Measurements from ENCODE around the gene ADRM1. TPM values are rescaled to one million over a fixed set of nuclear protein-coding genes. Genes with fewer than 3 reads are reported as not detected.

Gene ADRM1
- total RNA-seq, 5 donors from 2014 or later (not counting 1 experiment from before 2014, with no cell fraction given), result 44.7 to 80.3 (median 72.9) TPM

DNA sequence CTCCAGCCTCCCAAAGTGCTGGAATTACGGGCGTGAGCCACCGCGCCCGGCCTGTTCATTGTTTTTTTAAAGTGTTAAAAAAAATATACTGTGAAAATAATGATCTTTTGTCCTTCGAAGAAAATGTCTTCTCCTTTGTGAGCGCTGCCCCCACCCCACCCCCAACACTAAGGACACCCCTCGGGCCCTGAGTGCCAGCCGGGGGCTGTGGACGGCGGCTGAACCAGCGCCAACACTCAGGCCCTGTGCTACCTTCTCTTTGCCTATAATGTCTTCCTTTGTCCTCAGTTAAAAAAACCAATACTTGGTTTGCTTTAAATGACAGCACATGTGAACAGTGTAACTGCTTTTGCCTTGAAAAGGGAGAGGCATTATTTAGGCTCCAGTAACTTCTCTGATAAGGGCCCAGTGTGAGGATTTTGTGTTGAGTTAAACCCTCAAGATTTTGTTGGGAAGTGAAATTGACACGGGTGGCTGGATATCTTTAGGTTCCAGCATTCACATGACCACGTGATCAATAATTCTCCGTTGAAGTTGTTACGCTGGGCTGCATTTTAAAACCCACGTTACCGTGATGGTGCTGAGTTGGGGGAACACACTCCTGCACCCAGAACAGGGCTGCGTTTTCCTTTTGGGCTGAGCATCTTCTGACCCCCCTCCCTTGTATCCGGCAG is 9.5 kb upstream of the ADRM1 start:
- Histone ChIP-seq H3K27me3 (replicated peaks in 1 of 2; ENCODE audit: control insufficient read depth in 2 of 2, extremely low read depth in 1 of 2, insufficient read depth in 2 of 2, low read length in 1 of 2) (no peaks in the 10 kb centered on the region), H3K9me3 (no peaks in the 10 kb centered on the region), H3K36me3 (ENCODE audit: control insufficient read depth in 2 of 2, extremely low read depth in 1 of 2, insufficient read depth in 1 of 2, low read length in 1 of 2) (peaks cover 13 to 35% of the 10 kb centered on the region in 2 donors), H3K27ac (ENCODE audit: low read length) (no peak overlapping the region), H3K4me3 (ENCODE audit: control insufficient read depth in 1 of 2, extremely low read depth in 1 of 2, low read length in 1 of 2) (no peak overlapping the region), H3K4me1 (ENCODE audit: control insufficient read depth in 1 of 2, extremely low read depth in 1 of 2, insufficient read depth in 2 of 2, low read length in 2 of 2) (peaks cover 0 to 22% of the 10 kb centered on the region in 2 experiments)
- Mint-ChIP-seq H3K4me3 (no peak overlapping the region), H3K4me1 (peaks cover 0 to 14% (median 6%) of the 10 kb centered on the region in 3 donors), H3K9me3 (no peaks in the 10 kb centered on the region), H3K27ac (peak overlapping the region in 1 of 2 donors; percentile 52), H3K36me3 (peaks cover 30% of the 10 kb centered on the region), H3K27me3 (no peaks in the 10 kb centered on the region)
- 90% methylated on average over 2 of the region's 20 CpGs for WGBS (ENCODE audit: insufficient coverage)
- ATAC-seq (replicated peaks in 1 of 4) (no peak), DNase-seq (no peak)
- POLR2A ChIA-PET, result interaction anchor here in 1 of 2 donors (0.7 kb wide), 1 partner anchor 549 kb away, joined by 6 read pairs; no protein-coding TSS in a partner anchor
- CTCF ChIA-PET, result no interaction called here

DNA sequence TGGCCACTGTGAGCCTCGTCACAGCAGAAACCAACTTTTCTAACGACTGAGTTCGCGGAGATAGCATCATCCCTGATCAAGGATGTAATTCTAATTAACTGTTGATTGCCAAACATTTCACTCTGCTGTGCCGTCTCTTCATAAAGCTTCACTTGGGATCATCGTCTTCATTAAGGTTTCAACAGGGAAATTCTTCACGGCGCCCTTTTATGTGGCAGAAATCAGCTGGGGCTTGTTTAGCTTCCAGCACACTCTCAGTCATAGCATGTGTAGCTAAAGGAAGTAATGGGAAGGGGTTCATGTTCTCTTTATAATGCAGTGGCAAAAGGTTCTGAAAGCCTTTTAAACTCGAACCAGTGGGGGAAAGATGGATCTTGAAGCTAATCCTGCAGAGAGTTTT is 8.9 kb upstream of the ADRM1 start:
- ChIA-PET POLR2A (no interaction called here), CTCF (no interaction called here)
- WGBS (ENCODE audit: insufficient coverage), result 100% methylated on average over 4 of the region's 9 CpGs
- H3K4me1 ChIP-seq (ENCODE audit: control insufficient read depth in 1 of 2, extremely low read depth in 1 of 2, insufficient read depth in 2 of 2, low read length in 2 of 2), result peaks cover 0 to 22% of the 10 kb centered on the region in 2 experiments
- no peak overlapping the region for H3K27ac ChIP-seq (ENCODE audit: low read length)
- ATAC-seq (replicated peaks in 1 of 4), result no peak
- H3K36me3 ChIP-seq (ENCODE audit: control insufficient read depth in 2 of 2, extremely low read depth in 1 of 2, insufficient read depth in 1 of 2, low read length in 1 of 2), result peaks cover 13 to 35% of the 10 kb centered on the region in 2 donors
- no peaks in the 10 kb centered on the region for H3K27me3 ChIP-seq (replicated peaks in 1 of 2; ENCODE audit: control insufficient read depth in 2 of 2, extremely low read depth in 1 of 2, insufficient read depth in 2 of 2, low read length in 1 of 2)
- Mint-ChIP-seq H3K27ac (no peak overlapping the region), H3K9me3 (no peaks in the 10 kb centered on the region), H3K27me3 (no peaks in the 10 kb centered on the region), H3K36me3 (peaks cover 26% of the 10 kb centered on the region), H3K4me3 (no peak overlapping the region), H3K4me1 (peaks cover 0 to 14% (median 6%) of the 10 kb centered on the region in 3 donors)
- H3K9me3 ChIP-seq, result no peaks in the 10 kb centered on the region
- no peak overlapping the region for H3K4me3 ChIP-seq (ENCODE audit: control insufficient read depth in 1 of 2, extremely low read depth in 1 of 2, low read length in 1 of 2)
- no peak for DNase-seq

DNA sequence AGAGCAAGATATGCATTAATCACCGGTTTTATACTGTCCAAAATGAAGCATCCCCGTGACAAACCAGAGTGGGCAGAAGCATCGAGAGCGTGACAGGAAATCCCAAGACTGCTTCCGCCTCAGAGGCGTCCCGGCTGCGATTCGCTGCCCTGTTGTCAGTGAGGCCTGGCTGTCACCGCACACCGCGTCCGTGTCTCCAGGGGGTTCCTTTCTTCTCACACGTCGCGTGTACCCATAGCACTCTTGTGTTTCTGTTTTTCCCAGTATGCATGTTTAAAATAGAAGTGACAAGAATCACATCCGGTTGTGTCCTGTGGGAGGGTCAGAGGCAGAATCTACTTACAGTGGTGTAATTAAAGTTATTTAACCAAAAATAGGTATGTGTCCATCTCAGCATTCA is 8.3 kb upstream of the ADRM1 start:
- 94% methylated on average over 13 of the region's 17 CpGs for WGBS (ENCODE audit: insufficient coverage)
- no peak for ATAC-seq (replicated peaks in 1 of 4)
- DNase-seq, result no peak
- Mint-ChIP-seq H3K4me1 (peaks cover 0 to 14% (median 6%) of the 10 kb centered on the region in 3 donors), H3K27ac (no peak overlapping the region), H3K9me3 (no peaks in the 10 kb centered on the region), H3K36me3 (peaks cover 26% of the 10 kb centered on the region), H3K4me3 (no peak overlapping the region), H3K27me3 (no peaks in the 10 kb centered on the region)
- no peaks in the 10 kb centered on the region for H3K9me3 ChIP-seq
- H3K4me1 ChIP-seq (ENCODE audit: control insufficient read depth in 1 of 2, extremely low read depth in 1 of 2, insufficient read depth in 2 of 2, low read length in 2 of 2), result peaks cover 0 to 22% of the 10 kb centered on the region in 2 experiments
- CTCF ChIA-PET, result no interaction called here
- H3K36me3 ChIP-seq (ENCODE audit: control insufficient read depth in 2 of 2, extremely low read depth in 1 of 2, insufficient read depth in 1 of 2, low read length in 1 of 2), result peaks cover 8 to 35% of the 10 kb centered on the region in 2 donors
- POLR2A ChIA-PET, result no interaction called here
- no peaks in the 10 kb centered on the region for H3K27me3 ChIP-seq (replicated peaks in 1 of 2; ENCODE audit: control insufficient read depth in 2 of 2, extremely low read depth in 1 of 2, insufficient read depth in 2 of 2, low read length in 1 of 2)
- no peak overlapping the region for H3K27ac ChIP-seq (ENCODE audit: low read length)
- H3K4me3 ChIP-seq (ENCODE audit: control insufficient read depth in 1 of 2, extremely low read depth in 1 of 2, low read length in 1 of 2), result no peak overlapping the region

DNA sequence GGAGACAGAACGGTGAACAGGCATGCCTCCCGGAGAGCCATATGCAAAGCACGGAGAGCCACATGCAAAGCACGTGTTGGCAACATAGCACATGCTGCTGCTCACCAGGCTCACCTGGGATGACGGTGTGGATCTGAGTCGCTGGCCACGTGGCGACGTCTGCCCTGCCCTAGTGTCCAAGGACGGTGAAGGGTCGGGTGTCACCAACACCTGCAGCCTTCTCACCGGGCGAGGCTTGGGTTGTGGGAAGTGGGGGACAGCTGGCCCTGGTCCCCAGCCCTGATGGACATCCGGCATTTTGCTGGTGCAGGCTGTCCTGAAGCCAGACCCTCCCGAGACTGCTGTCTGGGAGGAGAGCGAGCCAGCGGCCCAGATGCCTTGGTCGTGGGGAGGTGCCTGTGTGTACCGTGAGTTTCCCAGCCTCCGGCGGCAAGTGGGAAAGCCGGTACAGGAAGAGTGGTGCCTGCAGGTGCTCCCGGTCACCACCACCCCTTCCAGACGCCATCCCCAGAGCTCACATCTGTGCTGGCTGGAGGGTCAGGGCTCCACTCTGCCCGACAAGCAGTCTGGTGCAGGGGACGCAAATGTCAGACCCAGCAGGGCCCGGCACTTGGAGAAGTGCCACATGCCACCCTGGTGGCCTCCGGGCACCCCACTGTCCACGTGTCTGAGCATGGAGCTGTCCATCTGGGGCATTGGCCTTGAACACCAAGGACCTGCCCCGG is 5.9 kb upstream of the ADRM1 start:
- peaks cover 19% of the 10 kb centered on the region for H3K36me3 Mint-ChIP-seq
- H3K27ac Mint-ChIP-seq, result no peak overlapping the region
- no peaks in the 10 kb centered on the region for H3K9me3 Mint-ChIP-seq
- peaks cover 0 to 24% of the 10 kb centered on the region in 2 donors for H3K36me3 ChIP-seq (ENCODE audit: control insufficient read depth in 2 of 2, extremely low read depth in 1 of 2, insufficient read depth in 1 of 2, low read length in 1 of 2)
- POLR2A ChIA-PET, result no interaction called here
- CTCF ChIA-PET, result no interaction called here
- WGBS (ENCODE audit: insufficient coverage), result 94% methylated on average over 27 of the region's 30 CpGs
- H3K4me1 ChIP-seq (ENCODE audit: control insufficient read depth in 1 of 2, extremely low read depth in 1 of 2, insufficient read depth in 2 of 2, low read length in 2 of 2), result peaks cover 0 to 21% of the 10 kb centered on the region in 2 experiments
- no peak for DNase-seq
- H3K27me3 Mint-ChIP-seq, result no peaks in the 10 kb centered on the region
- no peak overlapping the region for H3K4me3 ChIP-seq (ENCODE audit: control insufficient read depth in 1 of 2, extremely low read depth in 1 of 2, low read length in 1 of 2)
- no peak for ATAC-seq (replicated peaks in 1 of 4)
- no peak overlapping the region for H3K27ac ChIP-seq (ENCODE audit: low read length)
- H3K27me3 ChIP-seq (replicated peaks in 1 of 2; ENCODE audit: control insufficient read depth in 2 of 2, extremely low read depth in 1 of 2, insufficient read depth in 2 of 2, low read length in 1 of 2), result no peaks in the 10 kb centered on the region
- no peak overlapping the region for H3K4me3 Mint-ChIP-seq
- peaks cover 10 to 16% (median 10%) of the 10 kb centered on the region in 3 donors for H3K4me1 Mint-ChIP-seq
- no peaks in the 10 kb centered on the region for H3K9me3 ChIP-seq

DNA sequence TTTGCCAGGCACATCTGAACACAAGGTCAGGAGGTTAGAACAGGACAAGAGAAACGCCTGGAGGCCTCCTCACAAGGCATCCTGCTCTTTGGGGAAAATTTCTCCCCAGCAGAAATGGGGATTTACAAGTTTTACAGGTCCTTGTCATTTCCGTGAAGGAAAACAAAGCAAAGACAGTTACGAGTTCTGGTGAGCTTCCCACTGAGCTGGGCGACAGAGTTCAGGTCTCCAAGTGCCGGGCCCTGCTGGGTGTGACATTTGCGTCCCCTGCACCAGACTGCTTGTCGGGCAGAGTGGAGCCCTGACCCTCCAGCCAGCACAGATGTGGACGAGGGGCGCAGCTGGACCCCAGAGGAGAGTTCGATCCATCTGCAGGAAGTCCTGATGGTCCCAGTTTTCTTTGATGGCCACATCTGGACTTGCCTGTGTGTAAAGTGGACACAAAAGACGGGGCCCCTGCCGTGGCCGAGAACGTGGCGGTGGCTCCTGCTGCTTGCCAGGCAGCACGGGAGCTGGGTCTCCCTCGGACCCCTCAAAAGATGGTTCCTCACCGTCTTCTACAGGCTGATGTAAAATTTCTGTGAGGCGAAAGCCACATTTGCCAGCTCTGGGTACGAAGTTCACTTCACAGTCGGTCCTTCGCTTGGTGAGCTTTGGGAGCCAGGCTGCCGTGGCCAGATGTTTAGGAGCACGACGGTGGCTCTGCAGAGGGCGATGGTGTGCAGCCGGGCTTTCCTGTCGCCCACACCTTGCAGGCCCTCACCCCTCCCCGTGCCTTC is 5.2 kb upstream of the ADRM1 start:
- Mint-ChIP-seq H3K9me3 (no peaks in the 10 kb centered on the region), H3K4me3 (no peak overlapping the region), H3K27me3 (no peaks in the 10 kb centered on the region), H3K27ac (no peak overlapping the region), H3K4me1 (peaks cover 8 to 13% (median 11%) of the 10 kb centered on the region in 3 donors), H3K36me3 (peaks cover 15% of the 10 kb centered on the region)
- ChIA-PET CTCF (no interaction called here), POLR2A (no interaction called here)
- ATAC-seq (replicated peaks in 1 of 4), result no peak
- no peak for DNase-seq
- Histone ChIP-seq H3K4me1 (ENCODE audit: control insufficient read depth in 1 of 2, extremely low read depth in 1 of 2, insufficient read depth in 2 of 2, low read length in 2 of 2) (peaks cover 0 to 19% of the 10 kb centered on the region in 2 experiments), H3K4me3 (ENCODE audit: control insufficient read depth in 1 of 2, extremely low read depth in 1 of 2, low read length in 1 of 2) (no peak overlapping the region), H3K27ac (ENCODE audit: low read length) (no peak overlapping the region), H3K27me3 (replicated peaks in 1 of 2; ENCODE audit: control insufficient read depth in 2 of 2, extremely low read depth in 1 of 2, insufficient read depth in 2 of 2, low read length in 1 of 2) (no peaks in the 10 kb centered on the region), H3K36me3 (ENCODE audit: control insufficient read depth in 2 of 2, extremely low read depth in 1 of 2, insufficient read depth in 1 of 2, low read length in 1 of 2) (peaks cover 0 to 20% of the 10 kb centered on the region in 2 donors), H3K9me3 (no peaks in the 10 kb centered on the region)
- 92% methylated on average over 26 of the region's 29 CpGs for WGBS (ENCODE audit: insufficient coverage)

DNA sequence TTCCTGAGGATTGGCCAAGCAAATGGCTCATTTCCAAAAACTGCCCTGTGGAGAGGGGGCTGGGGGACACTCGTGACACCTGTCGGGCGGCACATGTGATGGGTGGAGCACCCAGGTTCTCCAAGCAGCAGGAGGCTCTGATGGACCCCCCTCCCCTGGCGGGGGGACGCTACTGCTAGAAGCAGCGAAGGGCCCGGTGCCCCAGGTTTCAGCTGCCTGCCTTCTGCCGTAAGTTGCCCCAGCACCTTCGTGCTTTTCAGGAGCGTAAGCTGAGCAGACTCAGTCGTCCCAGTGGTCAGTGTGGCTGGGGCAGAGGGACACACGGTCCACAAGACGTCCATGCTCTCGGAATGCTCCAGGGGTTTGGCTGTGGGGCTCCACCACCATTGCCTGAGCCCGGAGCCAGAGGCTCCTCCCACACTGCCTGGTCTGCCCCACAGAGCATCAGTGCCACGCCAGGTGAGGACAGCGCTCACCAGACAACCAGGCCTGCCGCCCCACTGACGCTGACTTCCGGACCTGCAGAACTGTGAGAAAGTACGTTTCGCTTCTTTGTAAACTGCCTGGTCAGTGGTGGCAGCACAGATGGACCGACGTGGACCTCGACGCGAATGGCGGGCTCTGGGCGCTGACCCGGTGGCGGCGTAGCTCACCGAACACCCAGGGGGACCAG is 4.1 kb upstream of the ADRM1 start:
- ATAC-seq (replicated peaks in 1 of 4) (no peak), DNase-seq (no peak)
- H3K9me3 Mint-ChIP-seq, result no peaks in the 10 kb centered on the region
- no peak overlapping the region for H3K27ac Mint-ChIP-seq
- H3K4me1 Mint-ChIP-seq, result peaks cover 8 to 14% (median 9%) of the 10 kb centered on the region in 3 donors
- Histone ChIP-seq H3K36me3 (ENCODE audit: control insufficient read depth in 2 of 2, extremely low read depth in 1 of 2, insufficient read depth in 1 of 2, low read length in 1 of 2) (peaks cover 0 to 18% of the 10 kb centered on the region in 2 donors), H3K27ac (ENCODE audit: low read length) (no peak overlapping the region), H3K27me3 (replicated peaks in 1 of 2; ENCODE audit: control insufficient read depth in 2 of 2, extremely low read depth in 1 of 2, insufficient read depth in 2 of 2, low read length in 1 of 2) (no peaks in the 10 kb centered on the region), H3K4me1 (ENCODE audit: control insufficient read depth in 1 of 2, extremely low read depth in 1 of 2, insufficient read depth in 2 of 2, low read length in 2 of 2) (peaks cover 0 to 17% of the 10 kb centered on the region in 2 experiments), H3K9me3 (no peaks in the 10 kb centered on the region), H3K4me3 (ENCODE audit: control insufficient read depth in 1 of 2, extremely low read depth in 1 of 2, low read length in 1 of 2) (no peak overlapping the region)
- CTCF ChIA-PET, result interaction anchor here in 1 of 2 donors (0.7 kb wide), 1 partner anchor 148 kb away, joined by 3 read pairs; no protein-coding TSS in a partner anchor
- H3K4me3 Mint-ChIP-seq, result no peak overlapping the region
- POLR2A ChIA-PET, result interaction anchor here in 1 of 2 donors (0.6 kb wide), 1 partner anchor 352 kb away, joined by 5 read pairs; no protein-coding TSS in a partner anchor
- no peaks in the 10 kb centered on the region for H3K27me3 Mint-ChIP-seq
- 95% methylated on average over 19 of the region's 33 CpGs for WGBS (ENCODE audit: insufficient coverage)
- H3K36me3 Mint-ChIP-seq, result peaks cover 9% of the 10 kb centered on the region

Measured in T-cell (primary cell).